ENCODE measurements around the gene SHROOM4.

Gene SHROOM4

DNA sequence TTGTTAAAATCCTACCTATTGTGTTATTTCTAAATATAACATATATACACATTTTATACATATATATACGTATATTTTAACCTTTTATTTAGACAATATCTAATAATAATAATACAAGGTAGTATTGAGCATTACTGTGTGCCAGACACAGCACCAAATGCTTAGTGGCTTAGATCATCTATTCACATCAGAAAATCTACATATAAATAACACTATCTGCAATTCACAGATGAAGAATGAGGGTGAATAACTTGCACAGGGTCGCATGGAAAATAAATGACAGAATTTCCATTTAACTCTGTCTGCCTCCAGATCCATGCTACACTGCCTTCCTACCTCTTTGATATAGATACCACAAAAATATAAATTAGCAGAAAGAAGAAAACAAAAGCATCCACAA, 37.7 kb downstream of the SHROOM4 start:
- no peak for DNase-seq

DNA sequence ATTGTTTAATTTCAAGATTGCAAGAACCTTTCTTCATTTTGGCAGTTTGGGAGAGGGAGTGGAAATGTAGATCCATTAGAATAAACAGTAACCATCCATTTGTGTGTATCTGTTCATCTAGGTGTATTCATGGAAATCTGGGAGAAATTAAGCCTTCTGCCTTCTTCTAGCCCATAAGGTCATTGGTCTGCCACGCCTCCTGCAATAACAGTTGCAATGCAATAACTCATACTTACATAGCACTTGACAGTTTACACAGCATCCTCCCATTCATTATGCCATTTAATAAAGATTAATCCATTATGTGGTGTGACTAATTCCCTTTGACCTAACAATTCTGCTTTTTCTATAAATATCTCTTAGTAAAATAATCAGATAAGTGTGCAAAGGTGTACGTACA, 42.6 kb downstream of the SHROOM4 start:
- DNase-seq, result no peak

DNA sequence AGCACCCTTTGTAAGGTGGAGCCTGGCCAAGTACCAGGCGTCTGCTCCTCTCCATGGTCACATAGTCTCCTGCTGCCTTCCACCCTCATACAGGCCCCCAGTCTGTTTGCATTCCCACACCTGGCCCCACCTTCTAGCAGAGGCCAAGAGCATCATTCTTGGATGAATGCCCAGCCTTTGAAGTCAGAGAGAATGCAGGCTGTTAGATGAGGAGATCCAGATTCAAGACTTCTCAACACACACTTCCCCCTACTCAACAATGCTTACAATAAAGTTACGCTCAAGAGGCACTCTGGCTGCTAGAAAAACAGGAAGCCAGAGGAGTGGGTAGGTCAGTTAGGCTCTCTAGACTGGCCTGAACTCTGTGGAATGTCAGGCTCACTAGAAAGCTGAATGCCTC, 43.3 kb downstream of the SHROOM4 start:
- DNase-seq, result no peak

DNA sequence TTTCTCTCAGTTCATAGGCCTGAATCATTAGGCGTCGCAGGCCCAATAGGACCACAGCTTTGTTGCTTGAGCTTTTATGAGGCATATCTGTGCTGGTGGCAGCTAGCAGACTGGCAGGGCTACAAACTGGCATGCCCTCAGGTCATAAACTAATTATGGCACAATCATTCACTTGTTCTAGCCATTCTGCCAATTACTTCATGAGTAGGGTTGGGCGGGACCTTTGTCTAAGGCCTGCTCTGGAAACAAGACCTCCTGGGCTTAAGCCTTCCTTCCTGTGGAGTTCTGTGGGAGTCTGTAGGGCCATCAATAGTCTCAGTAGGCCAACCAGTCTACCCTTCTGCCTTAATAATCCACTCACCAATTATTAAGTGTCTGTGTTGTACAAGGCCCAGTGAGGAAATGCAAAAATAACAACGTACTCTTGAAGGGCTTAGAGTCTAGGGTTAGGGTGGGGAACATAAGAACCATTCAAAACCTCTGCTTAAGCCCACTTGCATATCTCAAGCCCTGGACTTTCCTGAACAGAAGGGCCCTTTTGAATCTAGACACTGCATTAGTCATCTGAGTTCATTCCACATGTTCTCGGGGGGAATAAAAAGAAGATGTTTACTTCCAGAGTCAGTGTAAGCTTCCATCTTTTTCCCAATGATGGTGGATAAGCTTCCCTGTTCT, 44.5 kb downstream of the SHROOM4 start:
- no peak for DNase-seq

DNA sequence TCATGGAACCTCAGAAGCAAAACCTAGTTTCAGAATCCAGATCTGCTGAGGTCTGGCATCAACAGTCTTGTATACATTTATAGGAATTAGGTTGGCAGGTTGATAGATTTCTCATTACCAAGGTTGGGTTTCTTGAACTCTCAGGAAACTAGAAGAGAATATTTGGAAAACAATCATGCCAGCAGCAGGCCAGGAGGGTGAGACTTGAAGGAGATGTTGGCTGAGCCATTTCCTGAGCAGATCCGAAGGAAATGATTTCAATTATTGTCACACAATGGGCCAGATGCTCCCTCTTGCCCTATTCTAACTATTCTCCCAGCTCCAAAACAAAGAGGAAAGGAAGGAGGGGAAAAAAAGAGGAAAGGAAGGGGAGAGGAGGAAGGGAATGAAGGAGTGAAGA, 45.2 kb downstream of the SHROOM4 start:
- no peak for DNase-seq

DNA sequence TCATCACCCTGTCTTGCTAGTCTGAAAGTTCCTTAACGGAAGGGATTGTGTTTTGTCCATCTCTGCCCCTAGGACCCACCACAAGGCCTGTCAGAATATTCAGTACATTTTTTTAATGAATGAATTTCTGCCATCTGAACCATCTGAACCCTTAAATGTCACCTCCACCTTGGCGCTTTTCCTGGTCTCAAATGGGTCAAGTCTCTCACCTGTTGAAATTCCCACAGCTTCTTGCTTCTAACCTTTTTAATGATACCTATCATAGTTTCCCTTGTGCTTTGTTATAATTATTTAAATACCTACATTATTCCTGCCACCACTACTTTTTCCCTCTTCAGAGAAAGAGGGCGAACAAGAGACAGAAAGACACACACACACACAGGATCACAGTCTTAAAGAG, 48.0 kb downstream of the SHROOM4 start:
- DNase-seq, result no peak

DNA sequence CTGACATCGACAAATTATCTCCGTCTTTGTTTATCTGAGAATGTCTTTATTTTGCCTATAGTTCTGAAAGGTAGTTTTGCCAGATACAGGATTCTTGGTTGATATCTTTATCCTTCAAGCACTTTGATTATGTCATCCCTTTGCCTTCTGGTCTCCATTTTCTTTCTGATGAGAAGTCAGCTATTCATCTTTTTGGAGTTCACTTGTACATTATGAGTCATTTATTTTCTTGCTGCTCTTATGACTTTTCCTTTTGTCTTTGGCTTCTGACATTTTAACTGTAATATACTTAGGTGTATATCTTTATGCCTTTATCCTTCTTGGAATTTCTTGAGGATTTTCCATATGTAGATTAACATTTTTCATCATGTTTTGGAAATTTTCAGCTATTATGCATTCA, 51.4 kb downstream of the SHROOM4 start:
- no peak for DNase-seq

DNA sequence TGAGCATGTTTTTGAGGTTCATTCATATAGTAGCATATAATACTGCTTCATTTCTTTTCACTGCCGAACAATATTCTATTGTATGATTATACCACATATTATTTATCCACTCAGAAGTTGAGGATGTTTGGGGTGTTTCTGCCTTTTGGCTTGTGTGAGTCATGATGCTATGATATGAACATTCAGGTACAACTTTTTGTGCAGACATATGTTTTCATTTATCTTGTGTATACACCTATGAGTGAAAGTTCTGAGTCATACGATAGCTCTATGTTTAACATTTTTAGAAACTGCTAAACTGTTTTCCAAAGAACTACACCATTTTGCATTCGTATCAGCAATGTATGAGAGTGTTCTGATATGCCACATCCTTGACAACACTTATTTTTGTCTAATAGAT, 57.7 kb downstream of the SHROOM4 start:
- no peak for DNase-seq

DNA sequence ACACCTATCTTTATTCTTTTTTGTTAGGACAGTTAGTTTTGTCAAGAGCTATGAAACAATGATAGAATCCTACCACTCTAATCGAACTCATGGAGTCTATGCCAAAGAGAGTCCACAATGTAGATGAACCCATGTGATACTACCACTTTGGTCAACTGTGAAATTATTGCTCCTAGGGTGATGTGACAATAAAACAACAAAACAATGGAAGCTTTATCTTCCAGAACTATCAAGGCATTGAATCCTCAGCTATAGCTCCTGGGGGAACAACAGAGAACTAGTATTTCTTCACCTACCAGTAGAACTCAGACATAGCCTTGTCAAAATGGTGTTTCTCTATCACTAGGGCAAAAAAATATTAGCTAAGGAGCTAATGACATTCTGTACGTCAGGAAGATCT, 62.9 kb downstream of the SHROOM4 start:
- DNase-seq, result no peak

DNA sequence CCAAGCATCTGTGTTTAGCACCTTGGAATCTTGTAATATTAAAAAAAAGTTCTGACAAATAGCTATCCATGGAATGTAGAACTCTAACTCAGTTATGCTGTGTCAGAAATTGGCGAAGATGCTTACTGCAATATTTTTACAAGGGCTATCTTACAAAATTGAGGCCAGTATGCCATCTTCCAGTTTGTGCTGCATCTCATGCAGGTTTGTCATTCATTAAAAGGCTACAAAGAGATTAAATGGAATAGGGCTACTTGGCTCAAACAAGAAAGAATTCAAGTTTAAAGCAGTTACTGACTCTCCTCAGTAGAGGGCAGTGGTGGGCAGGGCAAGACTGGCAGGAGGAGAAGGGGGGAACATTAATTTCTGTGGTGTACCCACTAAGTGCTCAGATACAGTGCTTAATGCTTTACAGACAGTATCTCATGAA, 66.5 kb downstream of the SHROOM4 start:
- no peak for DNase-seq

DNA sequence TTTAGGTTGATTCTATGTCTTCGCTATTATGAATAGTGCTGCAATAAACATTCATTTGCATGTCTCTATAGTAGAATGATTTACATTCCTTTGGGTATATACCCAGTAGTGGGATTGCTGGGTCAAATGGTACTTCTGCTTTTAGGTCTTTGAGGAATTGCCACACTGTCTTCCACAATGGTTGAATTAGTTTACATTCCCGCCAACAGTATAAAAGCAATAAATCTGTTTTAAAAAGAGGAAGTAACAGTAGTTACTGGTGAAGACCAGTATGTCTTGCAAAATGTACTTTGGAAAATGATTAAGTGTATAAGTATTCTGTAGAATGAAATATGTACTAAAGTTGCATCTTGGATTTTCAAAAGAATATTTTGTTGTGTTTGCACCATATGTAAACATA, 77.3 kb downstream of the SHROOM4 start:
- no peak for DNase-seq

DNA sequence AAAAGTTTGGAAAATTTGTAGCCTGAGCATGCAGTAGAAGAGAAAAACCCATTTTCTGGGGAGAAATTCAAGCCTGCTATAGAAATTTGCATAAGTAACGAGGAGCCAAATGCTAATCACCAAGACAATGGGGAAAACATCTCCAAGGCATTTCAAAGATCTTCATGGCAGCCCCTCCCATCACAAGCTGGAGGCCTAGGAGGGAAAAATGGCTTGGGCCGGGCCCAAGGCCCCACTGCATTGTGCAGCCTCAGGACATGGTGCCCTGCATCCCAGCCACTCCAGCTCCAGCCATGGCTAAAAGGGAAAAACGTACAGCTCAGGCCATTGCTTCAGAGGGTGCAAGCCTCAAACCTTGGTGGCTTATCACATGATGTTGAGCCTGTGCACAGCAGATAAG, 87.7 kb downstream of the SHROOM4 start:
- DNase-seq, result no peak

DNA sequence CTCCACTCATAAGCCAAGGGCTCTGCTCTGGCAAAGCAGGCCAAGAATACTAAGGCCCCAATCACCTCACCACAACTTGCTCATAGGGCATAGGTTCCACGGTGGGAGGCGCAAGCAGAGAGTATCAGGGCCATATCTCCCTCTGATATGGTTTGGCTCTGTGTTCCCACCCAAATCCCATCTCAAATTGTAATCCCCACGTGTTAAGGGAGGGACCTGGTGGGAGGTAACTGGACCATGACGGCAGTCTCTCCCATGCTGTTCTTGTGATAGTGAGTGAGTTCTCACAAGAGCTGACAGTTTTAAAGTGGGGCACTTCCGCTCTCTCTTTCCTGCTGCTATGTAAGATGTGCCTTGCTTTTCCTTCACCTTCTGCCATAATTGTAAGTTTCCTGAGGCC, 88.7 kb downstream of the SHROOM4 start:
- no peak for DNase-seq

DNA sequence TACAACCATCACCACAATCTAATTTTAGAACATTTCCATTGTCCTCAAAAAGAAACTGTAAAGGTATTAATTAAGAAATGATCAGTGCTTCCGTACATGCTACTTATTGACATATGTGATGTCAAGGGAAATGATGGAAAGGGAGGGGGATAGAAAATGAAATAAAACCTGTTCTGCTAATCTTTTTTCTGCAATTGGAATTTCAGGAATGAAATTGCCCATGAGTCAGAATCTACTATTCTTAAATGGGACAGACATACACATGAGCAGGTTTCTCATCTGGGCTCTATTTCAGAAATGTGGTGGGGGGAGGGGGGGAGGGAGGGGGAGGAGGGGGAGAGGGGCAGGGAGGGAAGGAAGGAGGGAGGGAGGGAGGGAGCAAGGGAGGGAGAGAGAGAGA, 91.0 kb downstream of the SHROOM4 start:
- no peak for DNase-seq

DNA sequence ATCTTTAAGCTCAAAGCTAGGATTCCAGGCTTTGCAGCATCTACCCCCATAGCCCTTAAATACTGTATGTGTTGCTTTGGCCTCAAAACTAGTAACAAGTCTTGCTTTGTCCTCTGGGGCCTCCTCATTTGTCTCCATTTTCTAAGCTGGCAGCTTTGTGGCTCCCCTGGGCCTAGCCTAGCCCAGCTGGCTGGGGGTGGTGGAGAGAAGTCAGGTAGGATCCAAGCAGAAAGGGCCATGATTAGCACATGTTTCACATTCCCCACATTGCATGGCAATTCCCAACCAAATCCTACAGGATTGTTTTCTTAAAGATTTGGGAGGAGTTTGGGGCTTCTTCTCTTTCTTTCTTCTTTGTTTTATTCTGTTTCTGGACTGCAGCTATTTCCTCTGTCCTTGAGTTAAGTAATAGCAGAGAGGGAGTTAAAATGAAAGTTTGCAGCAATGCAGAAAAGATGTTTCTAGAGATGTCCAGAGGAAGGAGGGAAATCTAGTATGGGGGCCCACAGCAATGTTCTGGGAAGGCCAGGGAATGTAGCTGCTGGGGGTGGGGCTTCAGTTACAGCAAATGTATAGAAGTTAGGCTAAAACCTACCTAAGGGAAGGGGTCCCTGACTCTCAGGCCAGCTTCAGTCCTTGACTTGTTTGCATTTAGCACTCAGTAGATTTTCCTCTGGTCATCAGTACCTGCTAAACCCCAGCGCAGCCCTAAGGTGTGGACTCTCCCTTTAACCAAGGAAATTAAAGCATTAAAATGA, 92.1 kb downstream of the SHROOM4 start:
- no peak for DNase-seq

DNA sequence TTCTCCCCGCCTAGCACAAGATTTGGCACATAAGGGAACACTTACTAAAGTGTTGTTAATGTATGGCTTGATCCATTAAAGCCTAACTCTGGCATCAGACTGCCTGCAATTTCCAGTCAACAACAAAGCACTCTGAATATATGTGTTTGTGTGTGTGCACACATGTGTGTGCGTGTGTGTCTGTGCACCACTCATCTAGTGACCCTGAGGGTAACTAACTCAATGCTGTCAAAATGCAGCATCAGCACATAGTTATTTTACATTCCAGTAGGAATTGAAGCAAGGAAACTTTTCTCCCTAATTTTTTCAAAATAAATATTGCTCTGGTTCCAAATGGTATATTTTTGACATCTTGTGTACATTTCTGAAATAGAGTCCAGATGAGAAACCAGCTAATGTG, 94.4 kb downstream of the SHROOM4 start:
- DNase-seq, result no peak

DNA sequence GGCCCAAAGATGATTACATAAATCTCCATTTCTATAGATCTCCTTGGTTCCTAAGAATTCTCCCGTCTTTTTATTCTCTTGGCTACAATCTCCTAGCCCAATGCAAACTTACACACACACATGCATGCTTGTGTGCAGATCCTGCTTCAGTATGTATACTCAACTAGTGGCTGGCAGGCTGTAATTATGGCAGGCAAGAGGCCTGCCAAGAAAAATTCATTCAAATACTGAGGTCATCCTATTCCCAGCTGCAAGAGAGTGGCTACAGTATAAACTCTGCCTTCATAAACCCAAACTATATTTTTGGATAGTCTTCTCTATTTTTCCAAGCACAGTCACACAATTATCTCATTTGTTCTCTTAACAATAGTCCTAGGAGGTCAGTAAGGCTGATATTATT, 95.2 kb downstream of the SHROOM4 start:
- no peak for DNase-seq

DNA sequence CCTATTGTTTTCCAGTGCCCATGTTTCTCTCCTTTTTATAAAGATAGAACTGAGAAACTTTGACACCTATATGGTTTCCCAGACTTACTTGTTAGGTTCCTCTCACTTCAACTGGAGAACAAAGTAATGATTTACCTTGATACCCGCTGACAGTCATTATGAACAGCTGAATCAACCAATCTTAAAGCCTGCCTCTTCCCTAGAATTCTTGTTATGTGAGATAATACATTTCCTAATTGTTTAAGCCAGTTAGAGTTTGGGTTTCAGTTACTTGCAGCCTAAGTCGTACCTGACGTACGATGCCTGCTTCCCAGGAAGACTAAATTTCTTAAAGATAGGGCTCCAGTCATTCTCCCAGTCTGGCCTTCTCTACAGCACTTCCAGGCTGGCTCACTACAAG, 97.3 kb downstream of the SHROOM4 start:
- DNase-seq, result no peak

DNA sequence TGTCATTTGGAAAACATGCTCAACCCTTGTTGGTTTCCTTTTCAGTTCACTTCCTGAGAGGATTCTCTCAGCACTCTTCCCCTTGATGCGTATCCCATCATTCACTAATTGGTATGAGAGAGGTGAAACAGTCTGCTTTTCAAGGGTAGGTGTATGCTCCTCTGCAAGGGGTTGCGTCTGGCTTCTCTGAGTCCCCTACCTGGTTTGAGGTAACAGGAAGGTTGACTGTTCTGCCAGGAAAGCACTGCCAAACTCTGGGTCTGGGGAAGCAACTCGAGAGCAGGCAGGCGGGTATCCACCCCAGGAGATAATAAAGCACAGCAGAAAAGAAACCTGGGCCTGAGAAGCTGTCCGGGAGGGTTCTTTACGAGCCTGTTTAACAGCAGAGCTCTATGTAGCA, 101.2 kb downstream of the SHROOM4 start:
- no peak for DNase-seq

DNA sequence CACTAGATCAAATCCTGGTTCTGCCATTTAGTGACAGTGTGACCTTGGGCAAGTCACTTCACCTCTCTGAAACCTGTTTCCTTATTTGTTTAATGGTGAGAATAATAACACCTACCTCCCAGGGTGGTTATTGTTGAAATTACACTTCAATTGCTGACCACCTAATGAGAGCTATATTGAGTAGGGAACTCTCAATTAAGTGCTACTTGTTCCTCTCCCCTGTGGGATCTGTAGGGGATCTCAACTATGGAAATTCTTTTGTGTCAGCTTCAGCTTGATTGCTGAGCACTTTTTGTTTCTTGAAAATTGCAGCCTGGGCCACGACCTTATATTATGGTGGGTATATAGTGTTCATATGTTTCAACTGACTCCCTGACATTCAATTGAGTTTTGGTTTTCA, 102.1 kb downstream of the SHROOM4 start:
- DNase-seq, result no peak

DNA sequence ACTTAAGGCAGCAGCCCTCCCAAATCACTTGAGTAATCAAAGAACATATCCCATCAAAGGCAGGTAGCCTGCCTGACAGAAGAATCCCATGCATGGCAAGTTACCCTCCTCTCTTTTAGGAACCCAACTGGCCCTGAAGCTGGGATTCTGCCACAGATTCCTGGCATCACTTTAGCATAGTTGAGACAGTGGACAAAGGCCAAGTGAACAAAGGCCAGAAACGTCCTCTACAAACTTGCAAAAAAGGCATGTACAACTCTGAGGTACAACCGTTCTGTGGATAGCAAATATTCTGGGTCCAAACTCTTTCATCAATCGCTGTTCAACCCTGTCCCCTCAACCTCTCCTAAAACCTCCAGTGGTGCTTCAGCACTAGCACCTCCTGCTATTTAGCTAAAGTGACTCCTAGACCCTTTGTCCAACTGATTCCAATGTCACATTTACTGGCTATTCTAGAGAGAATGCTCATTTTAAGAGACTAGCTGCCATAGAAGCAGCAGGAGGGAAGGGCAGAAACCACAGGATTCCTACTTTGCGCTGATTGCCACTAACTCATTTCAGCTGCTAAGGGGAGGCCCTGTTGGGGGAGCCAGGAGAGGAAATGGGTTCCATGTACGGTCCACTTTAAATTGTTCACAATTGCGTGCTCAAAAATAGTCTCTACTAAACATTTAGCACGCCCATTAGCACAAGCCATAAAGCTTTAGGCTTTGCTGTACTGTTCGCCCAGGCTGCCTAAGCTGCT, 105.9 kb downstream of the SHROOM4 start:
- DNase-seq, result no peak

DNA sequence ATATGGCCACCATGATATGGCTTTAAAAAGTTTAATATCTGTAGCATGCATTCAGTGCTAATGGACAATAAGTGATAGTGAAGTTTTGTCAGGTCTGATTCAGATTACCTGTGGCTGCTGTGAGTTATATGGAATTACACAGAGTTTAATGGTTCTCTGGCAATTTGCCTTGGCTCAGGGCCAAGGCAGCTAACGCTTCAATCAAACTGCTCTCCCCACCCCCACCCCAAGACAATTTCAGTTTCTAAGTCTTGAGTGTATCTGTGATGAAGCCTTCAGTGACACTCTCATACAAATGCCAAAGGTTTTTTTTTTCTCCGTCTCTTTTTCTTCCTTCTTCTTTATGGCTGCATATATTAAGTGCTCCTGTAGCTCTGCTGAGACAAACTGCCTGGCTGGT, 106.6 kb downstream of the SHROOM4 start:
- DNase-seq, result no peak

DNA sequence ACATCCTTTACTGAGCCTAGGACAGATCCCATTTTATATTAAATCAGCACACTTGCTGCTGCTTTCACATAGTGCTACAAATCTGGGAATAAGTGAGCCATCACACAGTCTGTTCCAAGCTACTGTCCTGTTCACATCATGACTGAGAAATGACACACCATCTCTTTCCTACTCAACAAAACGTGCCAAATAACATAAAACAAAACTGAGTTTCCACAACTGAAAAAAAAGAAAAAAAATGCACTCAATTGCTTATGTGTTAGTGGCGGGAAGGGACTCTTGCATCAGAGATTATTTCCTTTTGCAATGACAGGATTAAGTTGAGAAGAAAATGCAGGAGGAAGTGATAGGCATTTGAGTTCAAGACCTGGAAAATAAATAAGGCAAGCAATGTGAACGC, 109.0 kb downstream of the SHROOM4 start:
- DNase-seq, result no peak

DNA sequence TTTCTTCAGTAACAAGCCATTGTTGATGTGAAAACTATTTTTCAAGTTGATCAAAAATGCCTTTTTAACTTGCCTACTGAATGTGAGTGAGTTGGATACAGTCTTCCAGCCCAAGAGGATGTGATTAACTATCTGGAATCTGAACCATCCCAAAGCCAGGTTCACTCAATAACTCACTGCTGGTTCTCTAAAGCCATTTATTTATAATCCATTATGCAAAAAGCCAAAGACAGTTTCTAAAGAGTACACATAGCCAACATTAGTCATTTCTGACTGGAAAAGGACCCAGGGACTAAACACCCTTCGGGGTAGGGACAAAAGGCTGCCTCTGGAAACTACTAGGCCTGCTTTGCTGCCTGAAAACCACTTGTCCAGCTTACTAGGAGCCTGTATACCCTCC, 109.6 kb downstream of the SHROOM4 start:
- no peak for DNase-seq
